Activated CD8-positive, alpha-beta memory T cell treated with anti-CD3 and anti-CD28 coated beads, Interleukin-2, amount 50 U/mL, for 24 hours (primary cell): Measurements from ENCODE around the gene ZNF692.
"Not testable (repeated sequence)": the region's sequence is repeated elsewhere in the genome, so short reads cannot be mapped to it uniquely, and the experiment has no call there.

Experiments
- DNase-seq: peaks from one replicate; pipeline ENCODE4 v3.0.0-alpha.2; 2020; ENCODE audit errors: extremely low read depth

ZNF692 gene

DNA sequence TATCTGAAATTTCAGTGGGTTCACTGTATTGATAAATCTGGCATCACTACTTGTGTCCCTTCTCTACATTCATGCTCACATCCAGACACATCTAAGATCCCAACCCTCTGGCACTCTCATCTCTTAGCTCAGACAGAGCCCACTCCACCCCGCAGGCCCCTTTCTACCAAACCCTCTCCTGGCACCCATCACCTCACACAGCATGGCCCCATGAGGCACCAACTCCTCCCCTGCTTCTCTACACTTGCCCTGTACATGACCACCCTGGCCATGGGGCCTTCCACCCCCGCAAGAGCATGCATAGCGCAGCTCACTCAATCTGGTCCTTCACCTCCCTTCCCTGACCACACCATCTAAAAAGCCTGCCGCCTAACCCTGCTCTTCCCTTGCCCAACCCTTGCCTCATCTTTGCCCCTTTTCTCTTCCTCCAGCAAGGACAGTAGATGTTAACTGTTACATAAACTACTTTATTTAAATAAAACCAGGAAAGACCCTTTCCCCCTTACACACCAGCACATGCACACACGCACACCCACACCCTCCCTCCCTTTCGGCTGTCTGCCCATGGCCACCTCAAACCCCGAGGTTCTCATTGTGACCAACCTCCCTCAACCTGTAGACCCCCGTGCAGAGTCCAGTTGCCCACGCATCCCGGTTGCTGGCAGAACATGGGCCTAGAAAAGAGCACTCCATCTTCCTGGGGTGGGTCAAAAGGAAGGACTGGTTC, 48.7 kb downstream of the ZNF692 start:
- no peak for DNase-seq

DNA sequence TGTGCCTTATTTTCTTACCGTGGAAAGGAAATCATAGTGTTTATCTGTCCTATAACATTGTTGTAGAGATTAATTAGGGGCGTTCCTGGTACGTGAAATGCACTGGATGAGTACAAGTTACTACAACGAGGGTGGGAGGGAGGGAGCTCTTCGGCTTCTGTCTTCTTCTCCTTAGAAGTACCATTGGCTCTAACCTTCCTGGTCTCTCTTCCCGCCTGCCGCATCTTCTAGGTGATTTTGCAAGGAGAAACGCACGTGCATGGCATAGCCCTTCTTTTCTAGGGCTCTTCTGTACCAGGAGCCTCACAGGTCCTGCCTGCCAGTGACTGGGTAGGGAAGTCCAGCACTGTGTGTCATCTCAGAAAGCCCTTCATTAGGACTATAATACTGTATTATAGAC, 50.0 kb downstream of the ZNF692 start:
- DNase-seq: no peak

DNA sequence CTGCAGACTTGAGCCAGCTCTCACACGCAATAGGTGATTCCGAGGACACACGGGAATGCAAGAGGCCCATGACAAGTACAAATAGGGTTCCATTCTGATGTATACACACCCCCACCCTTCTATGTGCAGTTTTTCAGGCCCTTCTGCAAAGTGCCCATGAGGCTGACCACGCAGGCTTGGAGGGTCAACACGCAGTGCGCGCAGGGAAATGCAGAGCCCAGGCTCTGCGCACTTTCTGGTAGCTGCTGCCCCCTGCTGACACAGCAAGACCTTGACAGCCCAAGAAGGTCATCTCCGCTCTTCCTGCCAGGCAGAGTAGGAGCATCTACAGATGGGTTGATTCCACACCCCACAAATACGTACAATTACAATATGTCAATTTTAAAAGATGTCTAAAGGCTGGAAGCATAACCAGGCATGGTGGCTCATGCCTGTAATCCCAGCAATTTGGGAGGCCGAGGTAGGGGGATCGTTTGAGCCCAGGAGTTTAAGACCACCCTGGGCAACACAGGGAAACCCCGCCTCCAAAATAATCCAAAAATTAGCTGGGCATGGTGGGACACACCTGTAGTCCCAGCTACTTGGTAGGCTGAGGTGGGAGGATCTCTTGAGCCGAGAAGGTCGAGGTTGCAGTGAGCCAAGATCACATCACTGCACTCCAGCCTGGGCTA, 51.7 kb downstream of the ZNF692 start:
- peak; percentile 17 for DNase-seq

DNA sequence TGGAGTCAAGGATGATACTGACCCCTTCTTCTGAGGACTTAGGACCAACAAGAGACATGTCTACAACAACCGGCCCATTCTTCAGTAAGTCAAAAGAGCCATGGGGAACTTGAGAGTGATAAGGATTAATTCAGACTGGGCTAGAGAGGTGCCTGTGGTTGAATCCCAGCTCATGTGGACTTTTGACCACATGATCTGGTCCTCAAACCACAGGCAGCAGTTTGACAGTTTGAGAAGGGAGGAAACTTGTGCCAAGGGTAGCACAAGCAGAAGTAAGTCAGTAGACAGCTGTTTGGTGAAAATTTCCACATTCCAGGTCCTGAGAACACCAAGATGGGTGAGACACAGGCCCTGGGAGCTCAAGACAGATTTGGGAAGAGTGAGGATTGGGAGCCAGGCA, 53.0 kb downstream of the ZNF692 start:
- DNase-seq: no peak

DNA sequence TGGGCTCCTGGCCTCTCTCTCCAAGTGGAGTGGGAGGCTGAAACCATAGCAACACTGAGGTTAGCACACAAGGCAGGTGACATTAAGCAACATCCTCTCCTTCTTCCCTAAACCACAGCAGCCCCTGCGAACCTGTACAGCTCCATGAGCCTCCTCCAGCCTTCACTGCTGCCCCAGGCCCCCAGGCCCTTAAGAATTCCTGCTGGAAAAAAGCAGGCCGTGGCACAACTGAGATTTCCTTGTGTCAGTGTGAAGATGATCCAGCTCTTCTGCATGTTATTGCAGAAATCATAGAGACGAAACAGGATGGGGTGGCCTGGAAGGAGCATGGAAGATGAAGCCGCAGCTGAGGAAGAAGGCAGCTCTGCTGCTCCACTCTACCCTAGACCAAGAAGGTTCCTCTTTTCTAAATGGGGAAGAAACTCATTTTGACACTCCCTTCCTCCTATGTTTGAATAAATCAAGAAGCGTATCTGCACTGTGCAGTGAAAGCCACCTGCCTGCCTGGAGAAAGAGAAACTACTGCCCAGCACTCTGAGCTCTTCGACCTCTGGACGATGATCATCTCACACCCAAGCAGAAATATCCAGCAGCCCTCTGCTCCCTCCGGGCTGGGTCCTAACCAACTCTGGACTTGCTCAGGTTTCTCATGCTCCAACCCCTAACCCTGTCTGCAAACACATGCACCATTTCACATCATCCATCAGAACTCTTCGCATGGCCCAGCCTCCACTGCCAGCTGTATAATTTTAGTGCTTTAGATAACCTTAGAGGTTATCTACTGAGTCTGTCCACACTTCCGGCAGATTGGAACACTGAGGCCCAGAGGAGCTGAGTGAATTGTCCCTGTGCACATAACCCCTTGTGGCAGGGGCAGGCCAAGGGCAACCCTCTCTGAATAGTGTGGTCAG, 53.9 kb downstream of the ZNF692 start:
- no peak for DNase-seq

DNA sequence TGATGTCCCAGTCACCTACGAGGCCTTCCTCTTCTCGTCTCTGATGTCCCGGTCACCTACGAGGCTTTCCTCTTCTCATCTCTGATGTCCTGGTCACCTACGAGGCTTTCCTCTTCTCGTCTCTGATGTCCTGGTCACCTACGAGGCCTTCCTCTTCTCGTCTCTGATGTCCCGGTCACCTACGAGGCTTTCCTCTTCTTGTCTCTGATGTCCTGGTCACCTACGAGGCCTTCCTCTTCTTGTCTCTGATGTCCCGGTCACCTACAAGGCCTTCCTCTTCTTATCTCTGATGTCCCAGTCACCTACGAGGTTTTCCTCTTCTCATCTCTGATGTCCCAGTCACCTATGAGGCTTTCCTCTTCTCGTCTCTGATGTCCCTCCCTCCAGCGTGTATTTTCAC, 55.4 kb downstream of the ZNF692 start:
- DNase-seq: not testable (repeated sequence)

DNA sequence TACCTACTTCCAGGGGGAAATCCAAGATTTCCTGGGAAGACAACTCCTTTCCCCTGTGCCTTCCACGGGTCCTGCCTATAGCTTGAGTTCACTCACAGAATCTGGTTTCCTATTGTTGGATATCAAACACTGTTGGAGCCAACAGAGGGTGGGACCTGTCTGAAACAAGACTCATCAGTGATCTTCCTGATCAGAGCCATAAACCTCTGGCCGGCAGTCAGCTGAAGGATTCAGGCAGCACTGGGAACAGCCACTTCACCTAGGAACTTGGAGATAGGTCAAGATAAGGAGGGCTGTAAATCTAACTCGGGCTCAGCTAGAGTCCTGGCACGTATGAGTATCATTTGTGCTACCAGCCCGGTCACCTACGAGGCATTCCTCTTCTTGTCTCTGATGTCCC, 56.4 kb downstream of the ZNF692 start:
- DNase-seq: no peak

DNA sequence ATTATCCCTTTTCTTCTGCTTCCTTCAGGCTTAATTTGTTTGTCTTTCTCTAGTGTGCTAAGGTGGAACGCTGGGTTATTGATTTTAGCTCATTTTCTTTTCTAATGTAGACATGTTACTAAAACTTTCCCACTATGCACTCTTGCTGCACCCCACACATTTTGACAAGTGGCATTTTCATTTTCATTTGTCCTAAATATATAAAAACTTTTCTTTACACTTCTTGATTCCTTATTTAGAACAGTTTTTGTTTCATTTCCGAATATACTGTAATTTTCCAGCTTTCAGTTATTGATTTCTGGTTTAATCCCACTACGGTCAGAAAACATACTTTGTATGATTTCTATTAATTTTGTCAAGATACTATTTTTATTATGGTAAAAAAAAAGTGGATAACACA, 58.4 kb downstream of the ZNF692 start:
- no peak for DNase-seq
